GM19395 (cell line): ENCODE data around the gene ECE1.

Experiments
- ATAC-seq: cut with Tn5 transposase; IDR thresholded peaks from one replicate; pipeline ENCODE4 v1.9.1; 2021; ENCODE audit warnings: mild to moderate bottlenecking, moderate library complexity; ENCODE audit not compliant: unreplicated experiment

The ECE1 gene

DNA sequence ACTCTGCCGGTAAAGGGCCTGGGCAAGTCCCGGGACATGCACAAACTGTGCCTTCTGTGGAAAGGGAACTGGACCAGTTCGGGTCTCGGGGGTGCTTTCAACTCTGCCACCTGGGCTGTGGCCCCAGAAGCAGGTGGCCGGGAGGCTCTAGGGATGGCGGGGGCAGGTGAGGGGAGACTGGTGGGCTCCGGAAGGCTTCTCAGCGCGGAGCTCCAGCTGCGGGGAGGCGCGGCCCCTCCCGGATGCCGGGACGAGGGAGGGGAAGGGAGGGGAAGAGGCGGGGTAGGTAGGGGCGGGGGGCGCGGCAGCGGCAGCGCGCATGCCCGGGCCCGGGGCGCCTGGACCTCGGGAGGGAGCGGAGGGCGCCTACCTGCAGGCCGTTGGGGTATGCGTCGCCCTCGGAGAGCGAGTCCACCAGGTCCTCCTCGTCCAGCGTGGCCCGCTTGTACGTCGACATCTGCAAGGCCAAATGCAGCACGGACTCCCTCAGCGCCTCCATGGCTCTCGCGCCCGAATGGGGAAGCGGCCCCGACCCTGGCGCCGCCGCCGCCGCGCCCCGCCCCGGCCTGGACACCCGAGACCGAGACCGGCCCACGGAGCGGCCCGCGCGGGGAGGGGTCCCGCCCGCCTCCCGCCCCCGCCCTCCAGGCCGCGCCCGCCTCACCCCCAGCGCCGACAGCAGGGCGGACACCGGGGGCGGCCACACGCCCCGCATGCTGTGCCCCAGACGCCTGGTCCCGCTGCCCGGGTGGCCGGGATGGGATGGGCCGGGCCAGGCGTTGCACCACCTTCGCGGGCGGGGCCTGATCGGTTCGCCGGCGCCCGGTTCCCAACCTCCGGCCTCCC, at the start of gene ECE1:
Gene ECE1 (minus strand): TSS at position 764 of the 846 bp plus-strand sequence. CDS start 49 bp downstream, at position 715.
- ATAC-seq: no peak

- no peak for ATAC-seq
These were observed 49.3 kb upstream of the ECE1 start for GRCh38 chr1:21339356-21340229.

DNA sequence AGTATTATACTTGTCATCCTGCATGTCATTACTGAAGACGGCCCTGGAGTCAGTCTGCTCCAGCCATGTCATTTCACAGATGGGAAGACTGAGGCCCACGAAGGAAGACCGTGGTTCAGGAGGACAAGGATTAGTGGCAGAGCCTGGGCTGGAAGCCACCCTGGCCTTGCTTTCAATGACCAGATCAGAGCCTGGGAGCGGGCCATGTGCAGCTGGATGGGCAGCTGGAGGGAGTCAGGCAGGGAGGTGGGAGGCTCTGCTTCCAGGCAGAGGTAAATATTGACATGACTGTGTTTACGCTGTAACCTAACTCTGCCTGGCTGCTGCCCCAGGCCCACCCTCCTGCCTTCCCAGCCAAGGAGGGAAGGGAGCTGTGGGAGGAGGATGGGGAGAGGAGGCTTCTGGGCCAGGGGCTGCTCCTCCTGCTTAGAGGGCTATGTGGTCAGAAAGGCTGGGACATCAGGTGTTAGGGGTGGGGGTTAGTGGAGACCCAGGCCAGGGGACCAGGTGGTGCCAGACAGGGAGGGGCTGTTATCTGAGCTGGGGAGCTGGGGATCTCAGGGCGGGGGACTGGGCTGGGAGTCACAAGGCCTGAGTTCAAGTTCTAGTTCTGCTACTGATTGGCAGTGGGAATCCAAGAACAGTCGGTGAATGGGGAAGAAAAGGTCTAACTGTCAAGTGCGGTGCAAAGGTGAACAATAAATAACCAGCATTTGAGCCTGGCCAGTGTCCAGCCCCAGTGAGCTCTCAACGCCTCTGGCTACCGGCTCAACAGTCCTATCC, 48.5 kb upstream of the ECE1 start:
- no peak for ATAC-seq

DNA sequence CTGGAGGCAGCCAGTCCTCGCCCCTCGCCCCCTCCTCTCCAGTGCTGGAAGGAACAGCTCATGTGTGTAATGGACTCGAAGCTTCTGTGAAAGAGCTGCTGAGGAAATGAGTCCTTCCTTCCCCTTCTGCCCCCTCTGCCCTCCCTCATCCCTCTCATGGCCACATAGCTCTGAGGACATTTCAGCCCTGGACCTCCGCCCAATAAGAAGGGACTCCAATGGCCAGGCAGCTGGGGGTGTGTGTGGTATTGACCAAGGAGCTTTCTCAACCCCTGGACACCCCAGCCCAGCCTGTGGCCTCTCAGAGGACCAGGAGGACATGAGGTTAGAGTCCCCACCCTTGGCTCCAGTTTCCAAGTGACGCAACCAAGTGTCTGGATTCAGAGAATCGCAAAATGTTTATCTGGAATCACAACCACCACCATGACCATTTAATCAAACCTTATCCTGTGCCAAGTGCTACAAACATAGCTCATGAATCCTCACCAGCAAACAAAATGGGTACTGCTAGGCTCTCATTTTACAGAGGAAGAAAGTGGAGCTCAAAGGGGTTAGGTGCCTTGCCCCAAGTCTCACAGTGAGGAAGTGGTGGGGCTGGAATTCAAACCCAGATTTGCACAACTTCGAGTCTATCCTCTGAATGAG, 47.8 kb upstream of the ECE1 start:
- ATAC-seq: no peak

DNA sequence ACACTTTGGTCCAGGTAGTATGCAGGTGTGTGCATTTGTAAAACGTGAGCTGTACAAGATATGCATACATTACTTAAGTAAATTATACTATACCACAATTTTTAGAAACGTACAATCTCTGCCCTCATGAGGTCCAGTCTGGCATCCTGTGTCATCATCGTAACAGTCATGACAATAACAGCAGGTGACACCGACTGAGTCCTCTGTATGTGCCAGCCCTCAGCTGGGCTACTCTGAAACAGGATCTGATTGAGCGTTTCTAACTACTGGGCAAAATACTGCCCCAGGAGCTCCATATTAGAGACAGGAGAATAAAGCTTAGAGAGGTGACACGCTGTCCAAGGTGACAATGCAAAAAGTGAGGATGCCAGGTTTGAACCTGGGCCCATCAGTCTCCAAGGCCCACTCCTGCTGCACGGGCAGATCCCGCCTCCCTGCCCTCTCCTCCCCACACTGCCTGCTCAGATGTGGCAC, 47.2 kb upstream of the ECE1 start:
- no peak for ATAC-seq

DNA sequence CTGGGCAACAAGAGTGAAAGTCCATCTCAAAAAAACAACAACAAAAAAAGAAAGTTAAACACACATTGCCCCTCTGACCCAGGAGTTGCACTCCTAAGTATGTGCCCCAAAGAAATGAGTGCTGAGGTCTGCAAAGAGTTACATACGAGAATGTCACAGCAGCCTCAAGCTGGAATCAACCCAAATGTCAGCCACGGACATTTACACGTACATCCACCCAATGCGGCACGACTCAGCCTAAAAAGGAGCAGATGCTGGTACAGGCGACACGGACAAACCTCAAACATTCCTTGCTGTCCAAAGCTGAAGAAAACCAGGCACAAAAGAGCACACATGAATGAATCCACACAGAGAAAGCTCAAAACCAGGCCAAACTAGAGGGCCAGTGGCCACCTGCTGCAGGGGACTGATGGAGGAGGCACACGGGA, 46.8 kb upstream of the ECE1 start:
- no peak for ATAC-seq

GRCh38 chr1:21335750-21336224, 45.5 kb upstream of the ECE1 start:
- ATAC-seq: no peak

DNA sequence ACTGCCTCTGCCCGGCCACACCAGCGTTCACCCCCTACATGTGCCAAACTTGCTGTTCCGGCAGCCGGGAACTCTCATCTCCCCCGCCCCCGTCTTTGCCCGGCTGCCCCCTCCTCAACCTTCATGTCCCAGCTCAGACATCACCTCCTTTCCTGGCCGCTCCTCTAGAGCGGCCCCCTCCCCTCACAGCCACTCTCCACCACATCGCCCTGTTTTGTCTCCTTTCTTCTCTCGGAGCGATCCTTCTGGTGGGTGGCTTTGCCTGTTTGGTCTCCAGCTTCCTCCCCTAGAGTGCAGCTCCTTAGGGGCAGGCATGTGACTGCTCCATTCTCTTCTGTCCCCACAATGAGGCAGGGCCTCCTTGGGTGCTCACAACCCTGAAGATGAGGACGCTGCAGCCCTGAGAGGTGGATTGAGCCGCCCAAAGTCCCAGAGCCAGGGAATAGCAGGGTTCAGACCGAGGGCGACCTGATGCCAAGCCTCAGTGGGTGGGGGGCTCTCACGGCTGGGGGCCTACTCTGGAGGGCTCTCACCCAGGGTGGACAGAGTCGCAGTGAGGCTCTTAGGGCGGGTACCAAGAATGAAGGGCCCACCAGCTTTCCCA, 44.9 kb upstream of the ECE1 start:
- no peak for ATAC-seq

GRCh38 chr1:21334214-21335087, 44.2 kb upstream of the ECE1 start:
- peak; percentile 85 for ATAC-seq

DNA sequence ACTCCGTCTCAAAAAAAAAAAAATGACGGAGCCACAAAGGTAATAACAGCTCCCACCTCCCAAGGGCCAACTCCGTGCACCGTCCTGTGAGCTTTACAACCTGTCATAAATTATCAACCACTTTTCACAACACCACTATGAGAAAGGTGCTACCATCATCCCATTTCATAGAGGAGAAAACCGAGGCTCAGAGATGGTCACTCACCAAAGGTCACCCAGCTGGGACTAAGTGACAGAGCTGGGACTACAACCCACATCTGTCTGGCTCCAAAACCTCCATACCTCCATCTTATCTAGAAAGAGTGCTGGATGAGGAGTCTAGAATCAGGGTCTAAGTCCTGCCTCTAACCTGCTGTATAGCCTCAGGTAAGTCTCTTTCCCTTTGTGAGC, 43.6 kb upstream of the ECE1 start:
- ATAC-seq: no peak

DNA sequence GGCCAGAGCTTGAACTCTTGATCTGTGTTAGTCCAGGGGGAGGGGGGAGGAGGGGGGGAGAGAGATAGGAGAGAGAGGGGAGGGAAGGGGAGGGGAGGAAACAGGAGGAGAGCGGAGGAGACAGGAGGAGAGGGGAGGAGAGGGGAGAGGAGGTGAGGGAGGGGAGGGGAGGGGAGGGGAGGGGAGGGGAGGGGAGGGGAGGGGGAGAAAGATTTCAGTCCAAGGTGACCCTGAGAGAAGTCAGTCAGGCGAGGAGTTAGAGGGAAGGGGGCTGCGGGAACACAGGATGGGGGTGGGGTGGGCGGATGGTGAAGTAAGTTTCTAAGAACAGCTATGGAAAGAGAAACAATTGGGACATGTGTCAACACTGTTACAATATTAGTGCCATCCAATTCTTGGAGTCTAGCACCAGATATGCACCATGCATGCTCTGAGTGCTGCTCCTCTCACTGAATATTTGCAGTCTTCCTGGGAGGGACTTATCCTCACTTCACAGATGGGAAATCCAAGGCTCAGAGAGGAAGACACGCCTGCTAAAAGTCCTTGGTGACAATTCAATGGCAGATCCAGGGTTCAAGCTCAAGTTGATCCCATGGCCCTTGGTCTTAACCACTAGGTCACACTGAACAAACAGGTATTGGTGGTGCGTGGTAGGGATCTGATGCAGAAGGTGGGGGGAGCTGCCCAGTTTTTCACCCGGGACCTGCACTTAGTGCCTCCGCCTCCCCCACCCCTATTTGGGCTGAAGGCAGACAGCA, 42.5 kb upstream of the ECE1 start:
- no peak for ATAC-seq

DNA sequence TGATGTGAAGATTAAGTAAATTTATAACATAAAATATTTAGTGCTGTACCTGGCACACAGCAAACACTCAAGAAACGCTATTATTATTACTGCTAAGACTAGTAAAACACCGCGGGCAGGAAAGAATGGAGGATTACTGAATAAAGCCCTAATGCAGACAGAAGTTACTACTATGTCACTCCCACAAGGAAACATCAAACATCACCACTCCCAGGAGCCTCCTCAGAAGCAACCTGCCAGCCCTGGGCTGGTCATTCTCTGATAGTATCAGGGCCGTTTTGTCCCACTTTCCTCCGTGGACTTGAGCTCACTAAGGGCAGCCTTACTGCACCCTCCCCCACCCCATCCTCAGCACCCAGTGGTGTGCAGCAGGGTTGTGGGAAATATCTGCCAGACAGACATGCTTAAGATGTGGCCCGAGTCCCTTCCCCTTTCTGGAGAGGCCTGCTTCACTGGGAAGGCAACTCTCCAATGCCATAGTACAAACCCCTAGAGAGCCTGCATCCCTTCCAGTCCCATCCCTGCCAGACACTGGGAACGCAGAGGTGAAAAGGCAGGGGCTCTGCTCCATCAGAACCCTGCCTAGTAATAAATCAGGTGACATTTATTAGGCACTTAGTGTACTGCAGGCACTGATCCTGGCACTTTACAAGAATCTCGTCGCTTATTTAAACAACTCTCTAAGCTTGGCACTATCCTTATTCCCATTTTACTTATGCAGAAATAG, 41.7 kb upstream of the ECE1 start:
- ATAC-seq: no peak

GRCh38 chr1:21330544-21330943, 40.3 kb upstream of the ECE1 start:
- ATAC-seq: no peak

- no peak for ATAC-seq
These were observed 39.1 kb upstream of the ECE1 start for GRCh38 chr1:21329209-21329844.

DNA sequence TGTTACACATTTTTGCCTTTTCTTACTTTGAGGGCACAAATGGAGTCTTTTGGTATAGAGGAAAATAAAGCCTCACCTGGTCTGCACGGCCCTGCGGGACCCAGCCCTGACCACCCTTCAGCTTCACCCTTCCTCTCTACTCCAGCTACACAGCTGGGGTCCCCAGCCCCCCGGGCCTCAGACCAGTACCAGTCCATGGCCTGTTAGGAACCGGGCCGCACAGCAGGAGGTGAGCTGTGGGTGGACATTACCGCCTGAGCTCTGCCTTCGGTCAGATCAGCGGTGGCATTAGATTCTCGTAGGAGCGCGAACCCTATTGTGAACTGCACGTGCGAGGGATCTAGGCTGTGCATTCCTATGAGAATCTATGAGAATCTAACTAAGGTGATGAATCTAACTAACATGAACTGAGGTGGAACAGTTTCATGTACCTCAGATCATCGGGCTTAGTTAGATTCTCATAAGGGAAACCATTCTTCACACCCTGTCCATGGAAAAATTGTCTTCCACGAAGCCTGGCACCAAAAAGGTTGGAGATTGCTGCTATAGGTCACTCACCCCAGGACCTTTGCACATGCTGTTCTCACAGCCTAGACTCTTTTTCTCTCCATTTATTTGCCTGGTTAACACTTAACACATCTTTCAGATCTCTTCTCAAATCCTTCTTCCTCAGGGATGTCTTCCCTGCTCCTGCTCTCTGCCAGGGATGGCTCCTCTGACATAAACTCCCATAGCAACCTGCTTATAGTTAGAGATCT, 37.5 kb upstream of the ECE1 start:
- no peak for ATAC-seq

DNA sequence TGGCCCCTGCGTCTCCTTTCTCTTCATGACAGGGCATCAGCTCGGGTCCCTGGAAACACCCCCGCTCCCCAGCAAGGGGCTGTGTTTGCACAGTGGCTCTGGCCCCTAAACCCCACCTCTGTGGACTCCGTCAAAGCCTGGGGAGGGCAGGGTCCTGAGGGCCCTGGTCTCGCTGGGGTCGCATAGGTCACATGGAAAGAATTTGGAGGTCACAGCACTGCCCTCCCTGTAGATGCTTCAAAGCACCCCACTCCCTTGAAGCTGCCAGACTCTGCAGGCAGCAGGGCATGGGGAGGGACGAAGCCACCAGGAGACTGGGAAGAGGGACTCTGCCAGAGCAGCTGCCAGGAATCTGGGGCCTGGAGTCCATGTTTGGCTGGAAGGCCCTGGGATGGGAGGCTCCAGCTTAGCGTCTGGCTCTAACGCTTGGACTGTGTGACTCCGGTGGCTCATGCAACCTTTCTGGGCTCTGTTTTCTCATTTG, 36.6 kb upstream of the ECE1 start:
- no peak for ATAC-seq
